ENCODE measurements around the gene MRPL52.
"Not testable (repeated sequence)": the region's sequence is repeated elsewhere in the genome, so short reads cannot be mapped to it uniquely, and the experiment has no call there.

The MRPL52 gene

GRCh38 chr14:22845821-22846625 lies 16.3 kb downstream of the MRPL52 start:
- no peak for TF ChIP-seq CTCF (IDR thresholded peaks at IDR 0.05)
- Histone ChIP-seq H3K27ac (peak overlapping the region; percentile 90 to 94), H3K4me3 (no peak overlapping the region)
- no peak for DNase-seq (ENCODE audit: low spot score)

- no peak for DNase-seq (ENCODE audit: low spot score)
- TF ChIP-seq CTCF (IDR thresholded peaks at IDR 0.05) = no peak
- no peak overlapping the region for H3K4me3 ChIP-seq
- H3K27ac ChIP-seq = peak overlapping the region; percentile 90 to 94
Measured at GRCh38 chr14:22846811-22847307, 17.2 kb downstream of the MRPL52 start.

GRCh38 chr14:22847661-22848341 lies 18.1 kb downstream of the MRPL52 start:
- TF ChIP-seq CTCF (IDR thresholded peaks at IDR 0.05) = no peak
- no peak for DNase-seq (ENCODE audit: low spot score)
- Histone ChIP-seq H3K27ac (peak overlapping the region; percentile 90 to 94), H3K4me3 (peak overlapping the region; percentile 49)

- Histone ChIP-seq H3K4me3 (peak overlapping the region; percentile 49), H3K27ac (peak overlapping the region; percentile 90 to 94)
- no peak for TF ChIP-seq CTCF (IDR thresholded peaks at IDR 0.05)
- DNase-seq (ENCODE audit: low spot score) = peak; percentile 92
Measured at GRCh38 chr14:22848351-22849164, 18.9 kb downstream of the MRPL52 start.

- peak; percentile 89 for DNase-seq (ENCODE audit: low spot score)
- no peak for TF ChIP-seq CTCF (IDR thresholded peaks at IDR 0.05)
- peak overlapping the region; percentile 49 for H3K4me3 ChIP-seq
- H3K27ac ChIP-seq = peak overlapping the region; percentile 90 to 94
Measured at GRCh38 chr14:22849212-22849819, 19.6 kb downstream of the MRPL52 start.

- Histone ChIP-seq H3K27ac (peak overlapping the region; percentile 90 to 94), H3K4me3 (peak overlapping the region; percentile 3)
- DNase-seq (ENCODE audit: low spot score) = peak; percentile 98
- no peak for TF ChIP-seq CTCF (IDR thresholded peaks at IDR 0.05)
Measured at GRCh38 chr14:22850944-22851764, 21.5 kb downstream of the MRPL52 start.

GRCh38 chr14:22852178-22852577 lies 22.5 kb downstream of the MRPL52 start:
- H3K4me3 ChIP-seq; DNase-seq (ENCODE audit: low spot score): not testable (repeated sequence)
- H3K27ac ChIP-seq = peak overlapping the region; percentile 90 to 94

Data from coronary artery (tissue), 2 donors.